ENCODE data around the gene ACTG1. TPM values are rescaled to one million over a fixed set of nuclear protein-coding genes. Genes with fewer than 3 reads are reported as not detected.

Gene ACTG1
- total RNA-seq = 10,454 and 10,567 TPM in 2 replicates

GRCh38 chr17:81512562-81513371 lies at the start of gene ACTG1:
ACTG1 (minus strand) TSS chr17:81512799; CDS start chr17:81512354, 445 bp downstream.

GRCh38 chr17:81552244-81553017 lies 39.8 kb upstream of the ACTG1 start, which contains the start of gene FAAP100:
FAAP100 (minus strand) TSS chr17:81552353; CDS start chr17:81552330, 23 bp downstream.

GRCh38 chr17:81527591-81528383 lies 15.2 kb upstream of the ACTG1 start, which contains the start of gene FSCN2:
FSCN2 (plus strand) TSS chr17:81528377; CDS start chr17:81528532, 155 bp downstream.

Other genes with a start within 250 kb of the ACTG1 start
- gene SLC38A10, start 217.5 kb downstream of the ACTG1 start, total RNA-seq = 80.6 and 91.1 TPM in 2 replicates
- 15.3 and 23.0 TPM in 2 replicates for gene BAHCC1, start 117.3 kb downstream of the ACTG1 start, total RNA-seq
- 1.2 TPM in 1 of 2 replicates, not detected in the other for gene FSCN2, start 15.6 kb upstream of the ACTG1 start, total RNA-seq
- 29.4 and 31.2 TPM in 2 replicates for gene FAAP100, start 39.6 kb upstream of the ACTG1 start, total RNA-seq
- gene NPLOC4, start 124.3 kb upstream of the ACTG1 start, total RNA-seq = 79.1 and 89.9 TPM in 2 replicates
- 0.20 TPM in 1 of 2 replicates, not detected in the other for gene TSPAN10, start 124.4 kb upstream of the ACTG1 start, total RNA-seq
- 0.20 and 0.25 TPM in 2 replicates for gene PDE6G, start 143.7 kb upstream of the ACTG1 start, total RNA-seq
- 26.7 and 37.2 TPM in 2 replicates for gene OXLD1, start 153.8 kb upstream of the ACTG1 start, total RNA-seq
- gene CCDC137, start 153.9 kb upstream of the ACTG1 start, total RNA-seq = 21.9 and 22.1 TPM in 2 replicates
- gene ARL16, start 171.0 kb upstream of the ACTG1 start, total RNA-seq = 35.6 and 36.0 TPM in 2 replicates
- 124 and 135 TPM in 2 replicates for gene HGS, start 171.2 kb upstream of the ACTG1 start, total RNA-seq
- gene MRPL12, start 190.6 kb upstream of the ACTG1 start, total RNA-seq = 145 and 156 TPM in 2 replicates
- 27.1 and 32.0 TPM in 2 replicates for gene SLC25A10, start 199.5 kb upstream of the ACTG1 start, total RNA-seq

All from mammary microvascular endothelial cell (primary cell).